ENCODE data around the gene FGGY.

Gene FGGY

GRCh38 chr1:59521456-59521855, 224.6 kb downstream of the FGGY start:
- DNase-seq (ENCODE audit: low read depth): no peak
- no peak overlapping the region for H3K4me3 ChIP-seq (replicated peaks; ENCODE audit: low read depth, low read length)
- no peak for TF ChIP-seq CTCF (IDR thresholded peaks at IDR 0.05; ENCODE audit: low read length, missing control alignments)

GRCh38 chr1:59522925-59523505, 226.1 kb downstream of the FGGY start:
- no peak for DNase-seq (ENCODE audit: low read depth)
- TF ChIP-seq CTCF (IDR thresholded peaks at IDR 0.05; ENCODE audit: low read length, missing control alignments): no peak
- H3K4me3 ChIP-seq (replicated peaks; ENCODE audit: low read depth, low read length): no peak overlapping the region

- TF ChIP-seq CTCF (IDR thresholded peaks at IDR 0.05; ENCODE audit: low read length, missing control alignments): no peak
- DNase-seq (ENCODE audit: low read depth): no peak
- H3K4me3 ChIP-seq (replicated peaks; ENCODE audit: low read depth, low read length): no peak overlapping the region
These were observed 227.0 kb downstream of the FGGY start for GRCh38 chr1:59523745-59524450.

GRCh38 chr1:59526240-59526639, 229.3 kb downstream of the FGGY start:
- no peak for TF ChIP-seq CTCF (IDR thresholded peaks at IDR 0.05; ENCODE audit: low read length, missing control alignments)
- DNase-seq (ENCODE audit: low read depth): no peak
- no peak overlapping the region for H3K4me3 ChIP-seq (replicated peaks; ENCODE audit: low read depth, low read length)

GRCh38 chr1:59528471-59528870, 231.6 kb downstream of the FGGY start:
- DNase-seq (ENCODE audit: low read depth): no peak
- no peak for TF ChIP-seq CTCF (IDR thresholded peaks at IDR 0.05; ENCODE audit: low read length, missing control alignments)
- no peak overlapping the region for H3K4me3 ChIP-seq (replicated peaks; ENCODE audit: low read depth, low read length)

GRCh38 chr1:59528900-59529299, 232.0 kb downstream of the FGGY start:
- no peak overlapping the region for H3K4me3 ChIP-seq (replicated peaks; ENCODE audit: low read depth, low read length)
- DNase-seq (ENCODE audit: low read depth): no peak
- no peak for TF ChIP-seq CTCF (IDR thresholded peaks at IDR 0.05; ENCODE audit: low read length, missing control alignments)

GRCh38 chr1:59530119-59530518, 233.2 kb downstream of the FGGY start:
- TF ChIP-seq CTCF (IDR thresholded peaks at IDR 0.05; ENCODE audit: low read length, missing control alignments): no peak
- no peak for DNase-seq (ENCODE audit: low read depth)
- no peak overlapping the region for H3K4me3 ChIP-seq (replicated peaks; ENCODE audit: low read depth, low read length)
